GM15510 (cell line): ENCODE measurements around the gene MYD88.

ENCODE experiments used
- POLR2A ChIP-seq: IDR thresholded peaks from 3 replicates; pipeline ENCODE4 v1.6.1; 2011; ENCODE audit warnings: borderline replicate concordance; ENCODE audit not compliant: insufficient read length; ENCODE audit errors: extremely low read depth

The MYD88 gene

DNA sequence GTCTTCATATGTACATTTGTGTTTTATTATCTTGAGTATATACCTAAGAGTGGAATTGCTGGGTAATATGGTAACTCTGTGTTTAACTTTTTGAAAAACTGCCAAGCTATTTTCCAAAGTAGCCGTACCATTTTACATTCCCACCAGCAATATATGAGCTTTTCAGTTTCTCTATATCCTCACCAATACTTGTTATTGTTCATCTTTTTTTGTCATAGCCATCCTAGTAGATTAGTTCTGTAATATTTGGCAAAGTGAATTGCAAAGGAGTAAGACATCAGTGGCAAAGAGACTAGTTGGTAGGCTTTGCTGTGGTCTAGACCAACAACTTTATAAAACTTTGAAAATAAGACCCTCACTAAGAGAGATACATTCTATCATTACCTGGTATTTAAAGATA lies 48.3 kb downstream of the MYD88 start:
- TF ChIP-seq POLR2A: no peak

DNA sequence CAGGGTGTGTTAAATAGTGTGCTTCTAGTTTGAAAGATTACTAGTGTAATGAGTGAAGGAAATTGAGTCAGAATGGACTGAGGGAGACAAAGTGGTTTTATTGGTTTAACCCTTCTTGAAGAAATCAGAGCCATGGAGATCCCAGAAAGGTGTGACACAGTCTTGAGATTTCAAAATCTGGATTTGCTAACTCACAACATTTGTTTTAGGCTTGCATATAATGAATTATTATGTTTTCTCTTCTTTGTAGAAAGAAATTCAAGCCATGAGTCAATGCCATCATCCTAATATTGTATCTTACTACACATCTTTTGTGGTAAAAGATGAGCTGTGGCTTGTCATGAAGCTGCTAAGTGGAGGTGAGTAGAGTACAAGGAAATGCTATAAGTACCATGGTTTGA lies 52.0 kb downstream of the MYD88 start:
- TF ChIP-seq POLR2A: no peak
